NCI-H2107 treated with DMSO at 0.1 percent for 48 hours (cell line): ENCODE measurements around the gene CSTPP1.
"Not testable (repeated sequence)": the region's sequence is repeated elsewhere in the genome, so short reads cannot be mapped to it uniquely, and the experiment has no call there.

Experiments used
- DNase-seq: peaks from one replicate; lab custom pipeline; 2025; ENCODE audit not compliant: unreplicated experiment; lab: John Stamatoyannopoulos, UW

The CSTPP1 gene

DNA sequence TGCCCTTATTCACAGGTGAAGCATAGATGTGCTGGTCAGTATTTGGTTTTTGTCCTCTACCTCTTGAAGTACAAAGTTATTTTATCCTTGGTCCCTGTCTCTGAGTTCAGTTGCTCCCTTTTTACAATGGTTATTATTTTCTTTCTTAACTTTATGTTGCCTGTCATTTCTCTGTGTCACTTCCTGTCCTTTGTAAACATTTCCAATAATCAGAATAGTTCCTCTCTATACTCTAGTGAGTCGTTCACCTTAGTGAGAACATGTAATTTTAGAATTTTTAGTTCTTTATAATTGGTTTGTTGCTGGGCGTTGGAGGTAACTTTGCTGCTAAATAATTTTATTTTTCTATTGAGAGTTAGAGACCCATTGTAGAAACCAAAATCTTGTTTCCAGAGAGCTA, 16.0 kb downstream of the CSTPP1 start:
- DNase-seq = no peak

DNA sequence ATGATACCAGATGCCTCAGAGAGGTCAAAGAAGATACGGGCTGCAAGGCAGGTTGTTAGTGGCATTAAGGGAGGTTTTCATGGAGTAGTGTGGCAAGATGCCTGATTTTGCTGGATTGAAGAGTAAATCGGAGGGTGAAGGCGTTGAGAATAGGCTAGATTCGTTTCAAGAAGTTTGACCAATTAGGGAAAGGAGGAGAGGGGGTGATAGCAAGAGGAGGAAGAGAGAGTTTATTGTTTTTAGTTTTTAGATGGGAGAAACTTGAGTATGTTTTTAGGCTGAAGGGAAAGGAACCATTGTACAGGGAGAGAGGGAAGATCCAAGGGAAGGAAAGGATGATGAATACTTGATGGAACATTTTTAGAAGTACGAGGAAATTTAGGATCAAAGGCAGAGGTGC, 16.5 kb downstream of the CSTPP1 start:
- no peak for DNase-seq

DNA sequence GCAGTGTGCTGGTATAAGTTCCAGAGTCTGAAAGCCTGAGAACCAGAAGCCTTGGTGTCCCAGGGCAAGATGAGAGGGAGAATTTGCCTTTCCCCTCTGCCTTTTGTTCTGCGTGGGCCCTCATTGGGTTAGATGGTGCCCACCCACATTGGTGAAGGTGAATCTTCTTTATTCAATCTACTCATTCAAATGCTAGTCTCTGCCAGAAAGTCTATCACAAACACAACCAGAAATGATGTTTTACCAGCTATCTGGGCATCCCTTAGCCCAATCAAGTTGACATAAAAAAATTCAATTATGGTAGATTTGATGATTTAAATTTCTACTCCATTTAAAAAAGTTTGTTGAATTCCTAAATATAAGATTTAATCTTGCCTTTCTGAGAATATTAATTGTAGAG, 22.2 kb downstream of the CSTPP1 start:
- DNase-seq = no peak

DNA sequence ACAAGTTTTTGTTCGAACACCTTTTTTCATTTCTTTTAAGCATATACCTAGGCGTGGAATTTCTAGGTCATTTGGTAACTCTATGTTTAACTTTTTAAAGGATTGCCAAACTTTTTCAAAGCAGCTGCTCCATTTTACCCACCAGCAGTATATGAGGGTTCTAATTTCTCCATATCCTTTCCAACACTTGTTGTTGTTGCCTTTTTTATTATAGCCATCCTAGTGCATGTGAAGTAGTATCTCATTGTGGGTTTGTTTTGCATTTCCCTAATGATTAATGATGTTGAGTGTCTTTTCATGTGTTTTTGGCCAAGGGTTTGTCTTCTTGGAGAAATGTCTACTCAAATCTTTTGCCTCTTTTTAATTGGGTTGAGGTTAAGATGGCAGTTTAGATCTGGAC, 24.5 kb downstream of the CSTPP1 start:
- DNase-seq = no peak

DNA sequence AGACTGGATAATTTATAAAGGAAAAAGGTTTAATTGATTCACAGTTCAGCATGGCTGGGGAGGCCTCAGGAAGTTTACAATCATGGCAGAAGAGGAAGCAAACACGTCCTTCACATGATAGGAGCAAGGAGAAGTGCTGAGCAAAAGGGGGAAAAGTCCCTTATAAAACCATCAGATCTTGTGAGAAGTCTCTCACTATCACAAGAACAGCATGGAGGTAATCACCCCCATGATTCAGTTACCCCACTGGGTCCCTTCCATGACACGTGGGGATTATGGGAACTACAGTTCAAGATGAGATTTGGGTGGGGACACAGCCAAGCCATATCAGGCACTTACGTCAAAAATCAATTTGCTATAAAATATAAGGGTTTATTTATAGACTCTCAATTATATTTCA, 25.3 kb downstream of the CSTPP1 start:
- not testable (repeated sequence) for DNase-seq

DNA sequence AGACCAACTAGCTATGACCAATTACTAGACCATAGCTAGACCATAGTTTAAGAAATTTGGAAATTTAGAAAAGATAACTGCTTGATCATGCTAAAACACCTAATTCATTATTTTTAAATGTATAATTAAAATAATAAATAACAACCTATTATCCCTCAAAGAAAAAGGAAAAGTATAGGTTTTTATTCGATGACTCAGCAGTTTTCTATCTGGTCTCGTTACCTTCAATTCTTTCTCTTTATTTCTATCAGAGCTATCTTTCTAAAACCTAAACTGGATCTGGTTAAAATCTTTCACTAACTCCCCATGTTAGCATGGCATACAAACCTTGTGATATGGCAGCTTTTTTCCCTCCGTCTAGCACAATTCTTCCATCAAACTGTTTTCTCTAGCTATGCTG, 27.3 kb downstream of the CSTPP1 start:
- DNase-seq = no peak

DNA sequence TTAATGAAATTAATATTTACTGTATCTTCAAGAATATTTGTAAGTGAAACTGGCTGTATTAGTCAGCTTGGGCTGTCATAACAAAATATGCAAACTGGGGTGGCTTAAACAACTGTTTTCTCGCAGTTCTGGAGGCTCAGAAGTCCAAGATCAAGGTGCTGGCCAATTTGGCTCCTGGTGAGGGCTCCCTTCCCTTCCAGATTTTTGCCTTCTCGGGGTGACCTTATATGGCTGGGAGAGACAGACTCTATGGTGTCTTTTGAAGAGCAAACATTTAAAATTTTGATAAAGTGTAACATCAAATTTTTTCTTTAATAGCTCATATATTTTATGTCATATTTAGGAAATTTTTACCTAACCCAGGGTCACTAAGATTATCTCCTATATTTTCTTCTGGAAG, 30.2 kb downstream of the CSTPP1 start:
- no peak for DNase-seq

DNA sequence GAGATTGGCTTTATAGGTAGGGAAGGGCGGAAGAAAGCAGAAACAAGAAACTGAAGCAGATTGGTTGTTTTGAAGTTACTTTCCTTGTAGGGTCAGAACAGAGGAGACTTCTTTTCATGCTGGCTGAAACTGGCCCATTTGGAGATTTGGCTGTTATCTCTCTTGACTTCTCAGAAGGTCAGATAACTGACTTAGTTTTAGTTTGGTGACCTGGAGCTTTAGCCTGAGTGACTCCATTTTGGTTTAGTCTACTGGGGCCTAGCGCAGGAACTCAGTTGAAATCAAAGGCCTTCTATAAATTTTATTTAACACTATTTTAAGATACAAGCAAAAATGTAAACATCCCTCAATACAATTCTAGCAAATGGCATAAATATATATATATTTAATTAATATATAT, 31.4 kb downstream of the CSTPP1 start:
- no peak for DNase-seq

DNA sequence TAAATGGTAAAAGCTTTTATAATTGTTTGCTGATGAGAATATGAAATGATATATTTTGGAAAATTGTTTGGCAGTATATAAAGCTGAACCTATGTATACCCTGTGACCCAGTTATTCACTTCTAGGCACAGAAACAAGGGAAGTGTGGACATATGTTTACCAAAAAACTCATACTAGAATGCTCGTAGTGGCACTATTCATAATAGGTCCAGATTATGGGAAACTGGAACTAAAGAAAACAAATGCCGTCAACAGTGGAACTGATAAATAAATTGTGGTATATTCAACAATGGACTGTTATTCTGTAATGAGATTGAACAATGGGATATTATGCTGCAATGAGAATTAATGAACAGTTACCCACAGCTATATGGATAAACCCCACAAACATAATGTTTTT, 32.8 kb downstream of the CSTPP1 start:
- no peak for DNase-seq

DNA sequence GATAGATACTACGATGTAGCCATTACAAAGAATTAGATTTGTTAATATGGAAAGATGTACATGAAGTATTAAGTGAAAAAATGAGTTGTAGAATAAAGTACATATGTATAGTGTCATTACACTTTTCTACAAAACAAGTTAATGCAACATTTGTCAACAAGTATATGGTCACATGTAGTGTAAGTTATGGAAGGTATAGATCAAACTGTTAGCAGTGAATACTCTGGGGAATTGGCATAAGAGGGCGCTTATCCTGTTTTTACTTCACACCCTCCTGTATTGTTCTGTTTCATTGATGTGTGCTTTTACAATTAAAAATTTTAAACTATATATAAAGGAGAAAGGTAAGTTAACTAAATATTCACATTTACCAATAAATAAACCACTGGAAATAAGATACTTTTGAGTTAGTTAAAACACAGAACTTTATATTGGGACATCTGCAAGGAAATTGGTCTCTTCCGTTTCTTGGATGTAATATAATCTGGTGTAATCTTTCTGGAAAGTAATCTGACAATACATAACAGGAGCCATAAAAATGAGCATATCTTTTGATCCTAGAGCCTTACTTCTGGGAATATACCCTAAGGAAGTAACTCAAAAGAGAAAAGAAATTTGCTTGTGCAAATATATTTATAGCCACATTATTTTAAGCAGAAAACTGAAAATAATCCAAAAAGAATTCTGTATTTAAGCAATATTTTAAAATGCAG, 34.5 kb downstream of the CSTPP1 start:
- no peak for DNase-seq

DNA sequence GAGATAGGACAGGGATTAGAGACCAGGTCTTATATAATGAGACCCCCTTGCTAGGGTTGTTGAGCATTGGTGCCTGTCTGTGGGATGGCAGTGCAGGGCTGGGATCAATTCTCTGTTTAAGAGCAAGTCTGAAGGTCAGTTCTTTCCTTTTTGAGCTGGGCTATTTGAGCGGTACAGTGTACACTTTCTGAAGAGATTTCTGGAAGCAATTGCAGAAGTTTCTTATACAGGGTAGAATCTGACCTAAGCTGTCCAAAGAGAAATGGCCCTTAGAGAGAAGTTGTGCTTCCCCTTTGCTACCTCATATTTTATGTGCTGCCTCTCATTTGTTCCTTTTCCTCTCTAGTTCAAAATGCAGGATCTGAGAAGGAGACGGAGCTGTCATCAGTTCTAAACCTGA, 35.8 kb downstream of the CSTPP1 start:
- no peak for DNase-seq

DNA sequence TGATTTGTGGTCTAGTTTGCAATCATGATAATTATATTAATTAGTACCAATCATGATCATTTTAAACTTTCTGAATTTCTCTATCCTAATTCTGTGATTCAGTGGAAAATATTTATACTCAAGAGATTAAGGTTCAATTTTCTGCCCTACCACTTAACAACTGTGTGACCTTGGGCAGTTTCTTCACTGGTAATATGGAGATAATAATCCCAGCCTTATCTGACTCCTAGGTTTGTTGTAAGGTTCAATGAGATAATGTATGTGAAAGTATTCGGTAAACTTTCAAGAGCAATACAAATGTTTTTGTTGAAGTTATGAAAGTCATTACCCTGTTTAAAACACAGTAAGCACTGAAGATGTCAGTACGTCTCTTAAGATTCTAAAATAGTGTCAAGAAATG, 36.3 kb downstream of the CSTPP1 start:
- no peak for DNase-seq

DNA sequence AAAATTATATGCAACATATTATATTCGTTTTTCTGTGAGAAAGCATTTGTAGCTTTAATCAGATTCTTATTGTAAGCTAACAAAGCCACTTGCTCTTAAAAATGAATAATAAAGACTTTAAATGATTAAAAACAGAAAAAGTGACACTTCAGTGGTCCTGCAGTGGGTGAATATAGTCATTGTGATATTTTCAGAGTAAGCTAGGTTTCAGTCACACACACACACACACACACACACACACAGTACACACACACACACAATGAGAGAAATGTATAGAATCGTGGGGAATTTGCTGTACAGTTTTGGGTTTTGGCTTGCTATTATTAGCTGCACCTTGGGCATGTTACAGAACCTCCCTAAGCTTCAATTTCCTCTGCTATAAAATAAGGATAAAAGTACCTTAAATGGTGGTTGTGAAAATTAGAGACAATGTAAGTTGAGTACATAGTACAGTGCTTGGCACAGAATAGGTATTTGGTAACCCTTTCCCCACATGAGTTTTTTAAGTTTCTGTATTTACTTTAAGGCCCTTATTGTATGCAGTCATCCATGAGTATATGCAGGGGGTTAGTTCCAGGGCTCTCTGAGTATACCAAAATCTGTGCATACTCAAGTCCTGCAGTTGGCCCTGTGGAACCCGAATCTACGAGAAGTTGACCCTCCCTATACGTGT, 39.8 kb downstream of the CSTPP1 start:
- DNase-seq = no peak

DNA sequence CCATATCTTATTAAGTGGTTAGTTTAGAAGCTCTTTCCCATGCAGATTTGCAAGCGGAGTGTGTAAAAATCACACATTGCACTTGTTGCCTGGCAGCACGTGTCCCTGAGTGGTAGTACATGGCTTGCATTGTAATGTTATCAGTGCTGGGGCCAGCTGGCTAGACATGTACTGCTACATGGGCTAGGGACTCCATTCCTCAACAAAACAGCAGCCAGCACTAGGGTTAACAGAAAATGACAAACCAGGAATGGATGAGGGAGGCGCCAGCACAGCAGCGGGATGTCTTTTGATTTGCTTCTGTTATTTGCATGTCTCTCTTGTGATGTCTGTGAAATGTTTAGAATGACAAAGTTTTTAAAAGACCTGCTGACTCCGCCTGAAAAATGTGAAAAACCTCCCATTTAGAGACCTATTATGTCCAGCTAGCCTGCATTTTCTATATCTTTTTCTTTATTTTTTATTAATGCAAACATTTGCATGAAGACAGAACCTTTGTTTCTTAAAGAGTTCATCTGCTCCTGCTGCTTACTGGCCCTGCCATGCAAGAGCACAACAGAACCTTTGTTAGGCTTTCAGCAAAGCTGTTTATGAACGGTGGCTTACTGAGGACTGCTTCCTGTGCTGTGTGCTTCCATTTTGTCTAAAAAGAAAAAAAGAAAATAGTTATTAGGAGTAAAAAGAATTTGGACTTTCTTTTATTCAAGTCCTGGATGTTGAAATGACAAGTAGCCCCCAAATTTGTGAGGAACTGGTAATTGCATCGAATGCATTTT, 40.7 kb downstream of the CSTPP1 start:
- DNase-seq = no peak

DNA sequence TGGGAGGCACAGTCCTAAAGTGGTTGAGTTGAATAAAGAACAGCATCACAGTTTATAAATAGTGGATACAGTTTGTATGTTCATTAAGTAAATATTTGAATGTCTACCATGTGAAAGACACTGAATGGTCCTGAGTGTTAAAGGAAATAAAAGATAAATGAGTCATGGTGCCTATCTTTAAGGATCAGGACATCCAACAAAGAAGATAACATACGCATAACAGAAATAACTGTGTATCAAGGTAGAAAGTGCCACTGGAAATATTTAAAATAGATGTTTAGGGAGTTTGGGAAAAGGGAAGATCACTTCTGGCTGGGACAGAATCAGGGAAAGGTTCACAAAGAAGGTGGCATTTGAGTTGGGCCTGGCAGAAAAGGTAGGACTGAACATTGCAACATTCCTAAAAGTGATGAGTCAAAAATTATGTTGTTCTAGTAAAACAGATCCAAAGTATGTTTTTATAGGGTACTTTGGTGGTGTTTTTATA, 41.5 kb downstream of the CSTPP1 start:
- DNase-seq = no peak

DNA sequence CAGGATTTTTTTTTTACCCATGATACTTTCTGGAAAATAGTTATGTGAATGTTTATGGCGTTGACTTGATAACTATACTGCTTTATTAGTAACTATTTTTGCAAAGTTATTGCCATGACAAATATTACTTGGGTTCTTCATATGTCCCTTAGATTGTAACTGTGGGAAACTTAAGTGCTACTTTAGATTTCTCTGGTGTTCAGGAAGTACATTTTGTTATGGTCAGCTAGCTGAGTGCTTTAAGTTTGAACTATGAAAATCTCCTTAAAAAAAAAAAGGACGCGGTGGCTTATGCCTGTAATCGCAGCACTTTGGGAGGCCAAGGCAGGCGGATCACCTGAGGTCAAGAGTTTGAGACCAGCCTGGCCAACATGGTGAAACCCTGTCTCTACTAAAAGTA, 42.8 kb downstream of the CSTPP1 start:
- no peak for DNase-seq

DNA sequence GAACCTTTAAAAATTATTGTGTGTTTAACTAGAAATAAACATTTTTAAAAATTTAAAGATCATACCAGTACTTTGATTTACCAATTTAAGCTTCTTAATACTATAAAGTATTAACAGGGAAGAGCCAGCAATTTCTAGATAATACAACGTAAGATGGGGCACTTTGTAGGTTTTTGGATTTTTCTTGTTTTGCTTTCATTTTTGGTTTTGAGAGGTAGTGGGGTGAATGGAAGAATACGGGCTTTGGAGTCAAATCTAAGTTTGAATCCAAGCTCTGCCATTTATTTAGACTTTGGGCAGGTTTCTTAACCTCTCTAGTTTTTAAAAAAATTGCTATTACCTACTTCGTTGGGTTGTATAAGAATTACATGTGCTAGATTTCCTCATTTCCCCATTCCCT, 44.9 kb downstream of the CSTPP1 start:
- no peak for DNase-seq

DNA sequence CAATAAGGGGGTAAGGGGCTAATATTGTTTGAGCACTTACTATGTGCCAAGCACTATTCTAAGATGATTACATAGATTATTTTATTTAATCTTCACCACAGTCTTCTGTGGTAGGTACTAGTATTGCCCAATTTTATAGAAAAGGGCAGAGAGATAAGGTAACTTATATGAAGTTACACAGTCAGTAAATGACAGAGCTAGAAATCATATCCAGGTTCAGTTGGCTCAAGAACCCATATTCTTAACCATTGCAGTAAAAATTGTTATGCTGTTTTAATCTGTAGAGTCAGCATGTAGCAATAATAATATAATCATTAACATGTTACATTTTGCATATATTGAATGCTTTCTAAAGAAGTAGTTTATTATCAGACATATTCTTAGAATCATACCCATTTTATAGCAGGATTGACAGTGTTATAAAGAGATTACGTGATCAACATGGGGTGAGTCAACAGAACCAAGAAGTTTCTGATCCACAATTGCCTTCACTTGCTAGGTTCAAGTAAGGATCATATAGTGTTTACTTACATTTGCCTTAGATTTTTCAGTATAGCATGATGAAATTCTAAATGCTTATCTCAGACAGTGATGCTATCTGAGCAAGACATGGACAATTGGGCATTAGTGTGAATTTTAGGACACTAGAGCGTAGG, 46.4 kb downstream of the CSTPP1 start:
- no peak for DNase-seq

DNA sequence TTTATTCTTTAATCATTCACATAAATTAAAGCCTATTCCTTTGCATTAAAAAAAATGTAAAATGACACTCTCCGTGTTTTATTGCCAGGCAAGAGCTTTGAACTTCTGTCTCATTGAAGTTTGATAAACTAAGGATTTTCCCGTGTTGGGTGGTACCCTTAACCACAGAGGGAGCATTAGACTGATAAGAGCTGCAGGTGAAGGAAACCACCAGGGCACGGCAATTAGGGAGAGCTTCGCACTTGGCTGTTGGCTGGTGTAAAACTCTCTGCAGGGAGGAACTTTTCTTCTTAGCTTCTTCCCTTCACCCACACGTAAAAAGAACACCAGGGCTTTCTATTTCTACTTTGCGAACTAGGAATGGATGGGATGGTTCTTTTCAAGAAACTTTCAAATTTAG, 47.0 kb downstream of the CSTPP1 start:
- no peak for DNase-seq

DNA sequence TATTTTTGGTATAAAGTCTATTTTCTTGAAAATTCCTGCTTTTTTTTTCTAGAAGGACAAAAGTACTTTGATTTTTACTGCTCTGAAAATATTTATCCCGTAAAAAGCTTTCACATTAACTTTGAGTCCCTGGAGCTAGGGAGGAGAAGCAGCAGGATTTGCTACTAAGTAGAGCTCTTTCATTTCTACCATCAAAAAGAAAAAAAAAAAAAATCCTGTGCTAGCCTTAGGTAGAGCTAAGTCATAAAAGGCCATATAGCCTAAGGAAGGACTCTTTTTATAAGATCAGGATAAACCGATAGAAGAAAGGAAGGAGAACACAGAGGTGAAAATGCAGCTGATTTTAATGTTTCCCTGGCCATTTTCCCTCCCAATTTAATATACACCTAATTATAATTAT, 48.0 kb downstream of the CSTPP1 start:
- no peak for DNase-seq

DNA sequence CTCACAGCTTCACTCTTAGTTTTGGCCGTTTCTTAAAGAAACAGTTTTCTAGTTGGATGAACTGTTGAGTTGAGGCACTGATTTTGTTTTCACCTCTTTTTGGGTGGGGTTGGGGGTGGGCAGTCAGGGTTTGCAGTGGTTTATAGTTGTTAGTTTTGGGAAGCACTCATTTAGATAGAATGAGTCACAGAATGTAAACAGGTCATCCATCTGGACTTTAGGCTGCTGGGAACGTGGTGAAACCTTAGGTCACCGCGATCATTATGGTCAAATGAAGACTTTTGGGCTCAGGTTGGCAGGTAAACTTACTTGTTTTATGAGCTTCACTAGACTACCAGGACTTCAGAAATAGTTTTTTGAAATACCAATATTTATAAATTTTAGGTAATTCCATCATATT, 48.4 kb downstream of the CSTPP1 start:
- no peak for DNase-seq

DNA sequence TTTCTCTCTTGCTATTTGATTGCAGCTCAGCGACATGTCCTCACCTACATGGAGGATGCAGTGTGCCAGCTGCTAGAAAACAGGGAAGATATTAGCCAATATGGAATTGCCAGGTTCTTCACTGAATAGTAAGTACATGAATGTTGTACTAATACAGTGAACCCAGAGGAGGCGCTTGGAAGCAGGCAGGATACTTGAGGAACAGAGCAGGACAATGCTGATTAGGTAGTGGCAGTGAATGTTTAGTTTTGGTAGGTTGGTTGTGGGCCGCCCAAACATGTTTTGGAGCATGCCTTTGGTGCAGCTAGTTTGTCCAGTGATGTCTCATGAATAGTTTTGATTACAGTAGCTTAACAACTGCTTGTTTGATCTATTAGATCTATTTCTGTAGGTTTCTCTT, 50.6 kb downstream of the CSTPP1 start:
- no peak for DNase-seq
